GM12891 (cell line): ENCODE data around the gene ASIC3.

Experiments used
- PAX5 ChIP-seq: IDR thresholded peaks from 2 replicates; pipeline ENCODE4 v1.6.1; 2011; ENCODE audit warnings: low read length, moderate library complexity, mild to moderate bottlenecking; ENCODE audit not compliant: insufficient read depth, severe bottlenecking
- POLR2A ChIP-seq: IDR thresholded peaks from 2 replicates; pipeline ENCODE4 v1.6.1; 2011; ENCODE audit warnings: low read depth, low read length, control low read depth
- POLR2AphosphoS5 ChIP-seq: IDR thresholded peaks from 2 replicates; pipeline ENCODE4 v1.6.1; 2011; ENCODE audit warnings: low read depth, low read length, control low read depth
- POU2F2 ChIP-seq: IDR thresholded peaks from 2 replicates; pipeline ENCODE4 v1.6.1; 2011; ENCODE audit warnings: low read depth, mild to moderate bottlenecking, control low read depth, low read length, moderate library complexity
- TAF1 ChIP-seq: IDR thresholded peaks from 2 replicates; pipeline ENCODE4 v1.6.1; 2011; ENCODE audit warnings: low read depth, low read length, control low read depth

GRCh38 chr7:151083824-151084160 is 35.5 kb downstream of the ASIC3 start:
- TF ChIP-seq PAX5 (no peak), POLR2A (no peak), POU2F2 (no peak), TAF1 (no peak), POLR2AphosphoS5 (no peak)
